ENCODE results near the gene PFKFB4. TPM values are rescaled to one million over a fixed set of nuclear protein-coding genes. Genes with fewer than 3 reads are reported as not detected.

PFKFB4 gene
- total and polyA plus RNA-seq, 2 of the 8 experiments (the other 6 are each of a cell fraction or from before 2014, with no cell fraction given): 10.7 to 20.1 TPM

DNA sequence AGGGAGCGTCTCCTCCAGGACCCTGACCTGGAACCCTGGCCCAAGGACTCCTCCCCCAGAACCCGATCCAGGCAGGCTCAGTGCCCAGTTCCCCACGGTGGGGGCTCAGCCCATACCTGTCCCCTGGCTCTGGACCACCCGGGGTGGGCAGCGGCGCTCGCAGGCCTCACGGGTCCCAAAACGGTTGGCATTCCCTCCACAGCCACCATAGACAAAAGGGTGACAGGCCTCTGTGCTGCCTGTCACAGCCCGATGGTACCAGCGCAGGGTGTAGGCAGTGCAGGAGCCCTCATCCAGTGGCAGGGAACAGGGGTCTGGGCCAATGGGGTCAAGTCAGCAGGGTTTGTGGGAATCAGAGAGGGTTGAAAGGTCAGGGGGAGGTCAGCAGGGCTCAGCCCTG lies 8.1 kb upstream of the PFKFB4 start:
- Histone ChIP-seq H3K27ac (ENCODE audit: low read depth, low read length) (no peak overlapping the region), H3K56ac (replicated peaks; ENCODE audit: insufficient read length, low read depth, low read length) (no peak overlapping the region), H4K5ac (ENCODE audit: insufficient read length, low read depth, low read length) (no peak overlapping the region), H2BK20ac (ENCODE audit: low read length) (no peak overlapping the region), H2AK5ac (ENCODE audit: low read depth, low read length) (no peak overlapping the region), H3K27me3 (replicated peaks in 1 of 4; ENCODE audit: control insufficient read depth in 3 of 4, extremely low read depth in 1 of 4, insufficient read depth in 3 of 4, low read length in 3 of 4) (no peaks in the 10 kb centered on the region), H3K4ac (replicated peaks; ENCODE audit: insufficient read length, low read depth, low read length) (no peak overlapping the region), H3K4me2 (ENCODE audit: insufficient read depth in 1 of 2, low read depth in 2 of 2, low read length in 2 of 2) (no peak overlapping the region), H3K4me3 (ENCODE audit: extremely low read depth in 1 of 4, insufficient read depth in 2 of 4, low read depth in 3 of 4, low read length in 4 of 4) (no peak overlapping the region), H3K18ac (ENCODE audit: extremely low read depth, low read length) (no peak overlapping the region), H3K9ac (replicated peaks in 1 of 4; ENCODE audit: extremely low read depth in 1 of 4, low read depth in 3 of 4, low read length in 3 of 4) (no peak overlapping the region), H3K9me3 (ENCODE audit: insufficient read depth in 2 of 2, low read depth in 1 of 2, low read length in 1 of 2) (no peaks in the 10 kb centered on the region), H2BK5ac (ENCODE audit: low read depth, low read length) (no peak overlapping the region), H3K23ac (ENCODE audit: insufficient read length) (no peak overlapping the region), H3K4me1 (replicated peaks in 1 of 4; ENCODE audit: control insufficient read depth in 3 of 4, insufficient read depth in 4 of 4, low read length in 3 of 4) (peaks cover 4 to 26% (median 17%) of the 10 kb centered on the region in 4 experiments), H3K79me2 (ENCODE audit: control insufficient read depth in 1 of 2, insufficient read depth in 2 of 2, low read length in 2 of 2) (no peaks in the 10 kb centered on the region), H3K36me3 (ENCODE audit: control insufficient read depth in 2 of 4, insufficient read depth in 4 of 4, low read length in 3 of 4) (no peaks in the 10 kb centered on the region), H3K14ac (ENCODE audit: insufficient read length) (no peak overlapping the region), H2BK15ac (ENCODE audit: low read length) (no peak overlapping the region), H2BK12ac (ENCODE audit: low read depth, low read length) (no peak overlapping the region), H4K91ac (replicated peaks; ENCODE audit: insufficient read length, low read length) (no peak overlapping the region), H3K23me2 (ENCODE audit: low read depth, low read length) (no peaks in the 10 kb centered on the region), H2AFZ (ENCODE audit: low read length) (no peak overlapping the region), H3K79me1 (ENCODE audit: low read depth, low read length) (no peaks in the 10 kb centered on the region), H4K20me1 (replicated peaks in 1 of 2; ENCODE audit: control insufficient read depth in 1 of 2, insufficient read depth in 2 of 2, low read length in 2 of 2) (no peaks in the 10 kb centered on the region), H2BK120ac (replicated peaks; ENCODE audit: low read depth, low read length) (no peak overlapping the region), H4K8ac (ENCODE audit: extremely low read depth, insufficient read depth, low read length) (no peak overlapping the region)
- ChIA-PET CTCF (ENCODE audit: partially characterized antibody) (interaction anchor here (0.7 to 6.1 kb wide), 2 partner anchors 16 to 17 kb away, joined by 3 to 32 read pairs; no protein-coding TSS in a partner anchor), POLR2A (ENCODE audit: partially characterized antibody) (interaction anchor here (0.9 to 1.6 kb wide), 2 partner anchors 32 to 98 kb away, joined by 3 to 4 read pairs; partner anchors contain the start of gene CELSR3)
- FAIRE-seq (no peak), DNase-seq (ENCODE audit: low read depth in 1 of 2, low spot score in 2 of 2) (no peak)
- 96% methylated on average over 11 of the region's 11 CpGs; no CpG with 5 or more reads in 1 of the 2 experiments for whole genome bisulfite sequencing, 2 experiments (ENCODE audit: extremely low coverage in 1 of 2, insufficient coverage in 1 of 2, insufficient read length in 1 of 2, insufficient replicate concordance in 2 of 2, low coverage in 1 of 2, low lambda C conversion rate in 2 of 2, missing lambda C conversion rate in 1 of 2)
- TF ChIP-seq JUN (IDR thresholded peaks at IDR 0.05; ENCODE audit: low read depth, low read length) (no peak), POU5F1 (IDR thresholded peaks at IDR 0.05; ENCODE audit: low read depth, low read length) (no peak), ATF2 (IDR thresholded peaks at IDR 0.05; ENCODE audit: low read length) (no peak), EP300 (IDR thresholded peaks at IDR 0.05; ENCODE audit: borderline replicate concordance in 1 of 2, low read depth in 2 of 2, low read length in 2 of 2) (no peak), FOSL1 (IDR thresholded peaks at IDR 0.05; ENCODE audit: insufficient read depth, low read depth, low read length) (no peak), RNF2 (IDR thresholded peaks at IDR 0.05; ENCODE audit: borderline replicate concordance, low read depth, low read length, missing control alignments, poor library complexity, severe bottlenecking) (no peak), CHD2 (IDR thresholded peaks at IDR 0.05; ENCODE audit: low read length) (no peak), SP1 (IDR thresholded peaks at IDR 0.05; ENCODE audit: low read depth, low read length) (no peak), EZH2 (IDR thresholded peaks at IDR 0.05; ENCODE audit: low read depth, low read length, severe bottlenecking) (no peak), SIN3A (conservative IDR thresholded peaks at IDR 0.05 in 1 of 2, IDR thresholded peaks at IDR 0.05 in 1 of 2; ENCODE audit: low read depth in 1 of 2, low read length in 2 of 2) (no peak)
- TF ChIP-seq, protein P1, sequence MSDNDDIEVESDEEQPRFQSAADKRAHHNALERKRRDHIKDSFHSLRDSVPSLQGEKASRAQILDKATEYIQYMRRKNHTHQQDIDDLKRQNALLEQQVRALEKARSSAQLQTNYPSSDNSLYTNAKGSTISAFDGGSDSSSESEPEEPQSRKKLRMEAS (IDR thresholded peaks at IDR 0.05): no peak

Data from H1 (cell line).